ENCODE results near the gene PLB1. TPM values are rescaled to one million over a fixed set of nuclear protein-coding genes. Genes with fewer than 3 reads are reported as not detected.

The PLB1 gene
- total RNA-seq, 1 experiment from 2014 or later: 0.40 TPM

- H3K9ac ChIP-seq (ENCODE audit: low read length): peak overlapping the region; percentile 78
- H3K4me1 ChIP-seq (ENCODE audit: insufficient read depth, low read length): peaks cover 63% of the 10 kb centered on the region
- H2AFZ ChIP-seq (ENCODE audit: low read length): no peak overlapping the region
- H3K9me2 ChIP-seq (replicated peaks; ENCODE audit: low read length): no peaks in the 10 kb centered on the region
- no peak overlapping the region for H3K4me3 ChIP-seq (ENCODE audit: low read length)
- H3F3A ChIP-seq (ENCODE audit: low read length, unreplicated experiment): no peaks in the 10 kb centered on the region
- no peaks in the 10 kb centered on the region for H3K9me3 ChIP-seq (ENCODE audit: low read length)
- H3K79me2 ChIP-seq (ENCODE audit: low read length): no peaks in the 10 kb centered on the region
- ChIA-PET POLR2A (ENCODE audit: unreplicated experiment) (interaction anchor here (0.6 kb wide), 1 partner anchor 87 kb away, joined by 7 read pairs; no protein-coding TSS in a partner anchor), CTCF (no interaction called here)
- peak overlapping the region; percentile 96 for H3K27ac ChIP-seq (ENCODE audit: low read length)
- no peak for TF ChIP-seq EZH2phosphoT487 (IDR thresholded peaks at IDR 0.05; ENCODE audit: borderline replicate concordance, low read length)
- TF ChIP-seq, protein P1, sequence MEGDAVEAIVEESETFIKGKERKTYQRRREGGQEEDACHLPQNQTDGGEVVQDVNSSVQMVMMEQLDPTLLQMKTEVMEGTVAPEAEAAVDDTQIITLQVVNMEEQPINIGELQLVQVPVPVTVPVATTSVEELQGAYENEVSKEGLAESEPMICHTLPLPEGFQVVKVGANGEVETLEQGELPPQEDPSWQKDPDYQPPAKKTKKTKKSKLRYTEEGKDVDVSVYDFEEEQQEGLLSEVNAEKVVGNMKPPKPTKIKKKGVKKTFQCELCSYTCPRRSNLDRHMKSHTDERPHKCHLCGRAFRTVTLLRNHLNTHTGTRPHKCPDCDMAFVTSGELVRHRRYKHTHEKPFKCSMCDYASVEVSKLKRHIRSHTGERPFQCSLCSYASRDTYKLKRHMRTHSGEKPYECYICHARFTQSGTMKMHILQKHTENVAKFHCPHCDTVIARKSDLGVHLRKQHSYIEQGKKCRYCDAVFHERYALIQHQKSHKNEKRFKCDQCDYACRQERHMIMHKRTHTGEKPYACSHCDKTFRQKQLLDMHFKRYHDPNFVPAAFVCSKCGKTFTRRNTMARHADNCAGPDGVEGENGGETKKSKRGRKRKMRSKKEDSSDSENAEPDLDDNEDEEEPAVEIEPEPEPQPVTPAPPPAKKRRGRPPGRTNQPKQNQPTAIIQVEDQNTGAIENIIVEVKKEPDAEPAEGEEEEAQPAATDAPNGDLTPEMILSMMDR (conservative IDR thresholded peaks at IDR 0.05; ENCODE audit: low read depth, low read length): no peak
- no peak for TF ChIP-seq EZH2 (IDR thresholded peaks at IDR 0.05; ENCODE audit: low read length, unreplicated experiment)
- intact Hi-C loops (cut with micrococcal nuclease): loop anchor here (5.0 kb wide), 1 partner anchor 74 kb away; no protein-coding TSS in a partner anchor
- BruUV-seq (replicated peaks): no TSS peak
- DNase-seq (peak; percentile 81), ATAC-seq (peak; percentile 50)
- no peaks in the 10 kb centered on the region for H3K36me3 ChIP-seq (ENCODE audit: low read depth, low read length)
- no peaks in the 10 kb centered on the region for H4K20me1 ChIP-seq (ENCODE audit: low read length)
- H3K4me2 ChIP-seq (ENCODE audit: low read length): peak overlapping the region; percentile 59
- H3K27me3 ChIP-seq (ENCODE audit: low read length): no peaks in the 10 kb centered on the region
These were observed 147.5 kb downstream of the PLB1 start for GRCh38 chr2:28643327-28643726.

- intact Hi-C loops (cut with micrococcal nuclease): loop anchor here (1.0 to 5.0 kb wide), 3 partner anchors 34 to 109 kb away; no protein-coding TSS in a partner anchor
- H4K20me1 ChIP-seq (ENCODE audit: low read length): no peaks in the 10 kb centered on the region
- no peaks in the 10 kb centered on the region for H3K36me3 ChIP-seq (ENCODE audit: low read depth, low read length)
- no TSS peak for BruUV-seq (replicated peaks)
- peak overlapping the region; percentile 19; the same call in 1 of the 2 replicates for H2AFZ ChIP-seq (ENCODE audit: low read length)
- H3F3A ChIP-seq (ENCODE audit: low read length, unreplicated experiment): no peaks in the 10 kb centered on the region
- DNase-seq: peak; percentile 96
- H3K4me1 ChIP-seq (ENCODE audit: insufficient read depth, low read length): peaks cover 68% of the 10 kb centered on the region
- H3K27me3 ChIP-seq (ENCODE audit: low read length): no peaks in the 10 kb centered on the region
- H3K4me3 ChIP-seq (ENCODE audit: low read length): peak overlapping the region; percentile 28; the same call in 1 of the 2 replicates
- H3K9me3 ChIP-seq (ENCODE audit: low read length): no peaks in the 10 kb centered on the region
- ChIA-PET POLR2A (ENCODE audit: unreplicated experiment) (interaction anchor here (0.6 kb wide), 2 partner anchors 77 to 86 kb away, joined by 7 to 23 read pairs; no protein-coding TSS in a partner anchor), CTCF (no interaction called here)
- TF ChIP-seq EZH2 (IDR thresholded peaks at IDR 0.05; ENCODE audit: low read length, unreplicated experiment): no peak
- no peak for TF ChIP-seq EZH2phosphoT487 (IDR thresholded peaks at IDR 0.05; ENCODE audit: borderline replicate concordance, low read length)
- TF ChIP-seq, protein P1 (conservative IDR thresholded peaks at IDR 0.05; ENCODE audit: low read depth, low read length): no peak
- H3K4me2 ChIP-seq (ENCODE audit: low read length): peak overlapping the region; percentile 69
- no peaks in the 10 kb centered on the region for H3K79me2 ChIP-seq (ENCODE audit: low read length)
- ATAC-seq: peak; percentile 92
- H3K9me2 ChIP-seq (replicated peaks; ENCODE audit: low read length): no peaks in the 10 kb centered on the region
- peak overlapping the region; percentile 83 for H3K9ac ChIP-seq (ENCODE audit: low read length)
- peak overlapping the region; percentile 96 for H3K27ac ChIP-seq (ENCODE audit: low read length)
These were observed 148.1 kb downstream of the PLB1 start for GRCh38 chr2:28643911-28644334.

DNA sequence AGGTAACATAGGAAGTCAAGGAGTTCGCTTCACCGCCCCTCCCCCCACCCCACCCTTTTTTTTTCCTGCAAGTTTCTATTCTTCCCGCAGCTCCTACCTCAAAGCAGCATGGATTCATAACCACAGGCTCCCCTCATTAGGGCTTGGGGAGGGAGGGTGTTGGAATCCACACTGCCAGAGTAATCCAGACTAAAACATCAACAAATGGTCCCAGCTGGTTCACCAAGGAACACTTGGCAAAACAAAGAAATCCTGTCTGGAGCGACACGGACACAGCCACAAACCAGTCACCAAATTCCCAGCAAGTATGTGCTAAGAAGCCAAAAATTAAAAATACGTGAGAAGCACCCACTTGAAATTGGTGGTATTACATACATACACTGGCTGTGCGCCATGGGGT is 148.9 kb downstream of the PLB1 start:
- no peaks in the 10 kb centered on the region for H4K20me1 ChIP-seq (ENCODE audit: low read length)
- ChIA-PET POLR2A (ENCODE audit: unreplicated experiment) (no interaction called here), CTCF (no interaction called here)
- no peak overlapping the region for H2AFZ ChIP-seq (ENCODE audit: low read length)
- ATAC-seq (no peak), DNase-seq (no peak)
- no peaks in the 10 kb centered on the region for H3K9me2 ChIP-seq (replicated peaks; ENCODE audit: low read length)
- H3K9me3 ChIP-seq (ENCODE audit: low read length): no peaks in the 10 kb centered on the region
- no TSS peak for BruUV-seq (replicated peaks)
- H3K27ac ChIP-seq (ENCODE audit: low read length): peak overlapping the region; percentile 96
- intact Hi-C loops (cut with micrococcal nuclease): loop anchor here (1.0 to 5.0 kb wide), 3 partner anchors 34 to 109 kb away; no protein-coding TSS in a partner anchor
- TF ChIP-seq, protein P1 (conservative IDR thresholded peaks at IDR 0.05; ENCODE audit: low read depth, low read length): no peak
- TF ChIP-seq EZH2 (IDR thresholded peaks at IDR 0.05; ENCODE audit: low read length, unreplicated experiment): no peak
- TF ChIP-seq EZH2phosphoT487 (IDR thresholded peaks at IDR 0.05; ENCODE audit: borderline replicate concordance, low read length): no peak
- H3K79me2 ChIP-seq (ENCODE audit: low read length): no peaks in the 10 kb centered on the region
- H3F3A ChIP-seq (ENCODE audit: low read length, unreplicated experiment): no peaks in the 10 kb centered on the region
- no peaks in the 10 kb centered on the region for H3K27me3 ChIP-seq (ENCODE audit: low read length)
- H3K36me3 ChIP-seq (ENCODE audit: low read depth, low read length): no peaks in the 10 kb centered on the region
- peak overlapping the region; percentile 69 for H3K4me2 ChIP-seq (ENCODE audit: low read length)
- H3K4me1 ChIP-seq (ENCODE audit: insufficient read depth, low read length): peaks cover 68% of the 10 kb centered on the region
- H3K9ac ChIP-seq (ENCODE audit: low read length): peak overlapping the region; percentile 83
- no peak overlapping the region for H3K4me3 ChIP-seq (ENCODE audit: low read length)
